Activated naive CD8-positive, alpha-beta T cell treated with anti-CD3 and anti-CD28 coated beads, Interleukin-2, amount 10 ng/mL, durations not matched to agents 7 days and 5 days (primary cell): ENCODE results near the gene CRCP. TPM values are rescaled to one million over a fixed set of nuclear protein-coding genes. Genes with fewer than 3 reads are reported as not detected.
A peak's percentile ranks its signal among the peaks of the same experiment; 100 is the strongest.
"Not testable (repeated sequence)": the region's sequence is repeated elsewhere in the genome, so short reads cannot be mapped to it uniquely, and the experiment has no call there.

Experiments
- ATAC-seq: fragments of 150-1000 bp; cut with Tn5 transposase; one replicate; pipeline ENCODE4 v1.10.0; 2021; ENCODE audit warnings: low read depth, moderate library complexity
- POLR2A ChIA-PET: fragments of 350-600 bp; sonication (Branson Sonifier 250); formaldehyde crosslinking; loops from one replicate; lab custom pipeline; 2021; ENCODE audit warnings: antibody characterized with exemption; lab: Charles Lee
- DNase-seq: peaks from one replicate; pipeline ENCODE4 v3.0.0; 2021
- H3K27ac Mint-ChIP-seq: one replicate; pipeline ENCODE4 v1.8.0; 2022; ENCODE audit warnings: mild to moderate bottlenecking, mixed read lengths
- H3K27me3 Mint-ChIP-seq: one replicate; pipeline ENCODE4 v1.8.0; 2022; ENCODE audit warnings: mild to moderate bottlenecking, moderate library complexity, mixed read lengths
- H3K36me3 Mint-ChIP-seq: one replicate; pipeline ENCODE4 v1.8.0; 2021; ENCODE audit warnings: mild to moderate bottlenecking, mixed read lengths
- H3K4me1 Mint-ChIP-seq: one replicate; pipeline ENCODE4 v1.8.0; 2021; ENCODE audit warnings: mixed read lengths
- H3K4me3 Mint-ChIP-seq: one replicate; pipeline ENCODE4 v1.8.0; 2022; ENCODE audit warnings: mild to moderate bottlenecking, moderate library complexity, mixed read lengths
- H3K9me3 Mint-ChIP-seq: one replicate; pipeline ENCODE4 v1.8.0; 2021; ENCODE audit warnings: mixed read lengths
- total RNA-seq, 2 experiments: library from RNA; stranded (reverse); gene quantifications; one replicate each; pipeline ENCODE4 v1.2.3, GENCODE V29; 2021

CRCP gene
- 10 to 100 TPM; 30.2 to 31.5 TPM for total RNA-seq

DNA sequence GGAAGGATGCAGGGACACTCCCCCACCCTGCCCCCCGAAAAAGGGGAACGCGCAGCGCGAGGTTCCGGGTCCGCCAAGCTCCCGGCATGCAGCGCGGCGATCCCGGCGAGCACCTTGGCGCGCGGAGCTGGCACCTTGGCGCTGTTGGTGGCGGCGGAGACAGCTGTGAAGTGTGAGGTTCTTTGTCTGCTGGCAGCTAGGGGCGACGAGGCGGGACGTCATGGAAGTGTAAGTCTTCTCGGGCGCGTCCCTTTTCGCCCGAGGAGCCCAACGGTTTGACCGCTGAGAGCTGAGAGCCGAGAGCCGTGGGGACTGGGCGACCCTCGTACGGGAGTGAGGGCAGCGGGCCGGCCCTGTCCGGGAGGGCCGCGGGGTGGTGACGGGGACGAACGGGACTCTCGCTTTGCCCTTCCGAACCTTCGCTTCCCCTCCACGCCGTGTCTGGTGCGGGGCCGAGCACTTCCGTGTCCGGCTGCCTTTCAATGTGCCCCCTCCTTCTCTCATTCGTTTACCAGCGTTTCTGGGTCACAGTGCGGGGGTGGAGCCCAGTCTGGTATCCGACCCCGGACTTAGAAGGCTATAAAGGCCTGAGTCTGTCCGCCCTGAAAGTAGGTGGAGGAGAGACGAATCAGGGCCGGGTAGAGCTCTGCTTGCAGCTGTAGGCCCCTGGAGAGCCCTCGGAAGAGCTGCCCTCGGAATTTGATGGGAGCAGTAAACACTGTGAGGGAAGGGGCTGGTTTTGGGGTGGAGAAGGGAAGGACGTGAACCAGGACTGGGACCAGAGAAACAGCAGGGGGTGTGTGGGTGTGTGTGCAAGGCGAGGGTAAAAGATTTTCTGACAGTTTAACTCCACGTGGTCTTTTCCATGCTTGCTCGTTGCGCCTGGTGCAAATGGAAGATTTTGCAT is at the start of gene CRCP:
TSS of gene CRCP (plus strand) at position 105 of the 907 bp plus-strand sequence. CDS start at position 221, 116 bp downstream.
- Mint-ChIP-seq H3K36me3 (peaks cover 15% of the 10 kb centered on the region), H3K27ac (peak within 1 kb of the TSS; percentile 97), H3K4me3 (peak within 1 kb of the TSS; percentile 100), H3K9me3 (no peaks in the 10 kb centered on the region), H3K27me3 (no peaks in the 10 kb centered on the region), H3K4me1 (peaks cover 28% of the 10 kb centered on the region)
- POLR2A ChIA-PET: interaction anchor here (0.7 to 2.8 kb wide), 14 partner anchors 11 to 883 kb away, joined by 3 to 21 read pairs (median 4); partner anchors contain the start of genes ASL, GUSB, RABGEF1 and SBDS
- DNase-seq (peak; percentile 87), ATAC-seq (peak; percentile 94)

GRCh38 chr7:66069732-66070131 is 44.9 kb upstream of the CRCP start:
- POLR2A ChIA-PET: no interaction called here
- H3K4me1 Mint-ChIP-seq: no peaks in the 10 kb centered on the region

GRCh38 chr7:66070222-66070621 is 44.4 kb upstream of the CRCP start:
- POLR2A ChIA-PET: no interaction called here
- H3K4me3 Mint-ChIP-seq: no peak overlapping the region

More at GRCh38 chr7:66069732-66070131, 44.9 kb upstream of the CRCP start:
- ATAC-seq: no peak
- no peaks in the 10 kb centered on the region for H3K9me3 Mint-ChIP-seq
- DNase-seq: no peak
- no peak overlapping the region for H3K4me3 Mint-ChIP-seq
- H3K36me3 Mint-ChIP-seq: no peaks in the 10 kb centered on the region
- H3K27ac Mint-ChIP-seq: no peak overlapping the region
- H3K27me3 Mint-ChIP-seq: peaks cover 3% of the 10 kb centered on the region

DNA sequence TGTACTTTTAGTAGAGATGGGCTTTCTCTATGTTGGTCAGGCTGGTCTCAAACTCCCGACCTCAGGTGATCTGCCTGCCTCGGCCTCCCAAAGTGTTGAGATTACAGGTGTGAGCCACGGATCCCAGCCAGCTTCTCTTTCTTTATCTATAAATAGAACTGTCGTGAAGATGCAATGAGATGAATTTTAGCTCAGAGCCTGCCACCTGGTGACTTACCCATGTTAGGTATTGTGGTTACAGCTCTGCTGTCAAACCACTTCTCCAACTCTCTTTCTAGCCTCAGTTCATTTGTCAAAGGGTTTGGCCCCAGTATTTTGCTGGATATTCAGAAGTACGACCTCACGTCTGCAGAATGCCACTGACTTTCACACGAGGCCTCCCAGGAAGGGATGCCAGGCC is 42.4 kb upstream of the CRCP start:
- H3K36me3 Mint-ChIP-seq, H3K27ac Mint-ChIP-seq, H3K27me3 Mint-ChIP-seq, H3K4me3 Mint-ChIP-seq, ATAC-seq, DNase-seq, H3K9me3 Mint-ChIP-seq, POLR2A ChIA-PET: not testable (repeated sequence)
- H3K4me1 Mint-ChIP-seq: peaks cover 12% of the 10 kb centered on the region

More at GRCh38 chr7:66070222-66070621, 44.4 kb upstream of the CRCP start:
- no peak overlapping the region for H3K27ac Mint-ChIP-seq
- H3K27me3 Mint-ChIP-seq: peaks cover 3% of the 10 kb centered on the region
- peaks cover 1% of the 10 kb centered on the region for H3K4me1 Mint-ChIP-seq
- DNase-seq (no peak), ATAC-seq (no peak)
- no peaks in the 10 kb centered on the region for H3K36me3 Mint-ChIP-seq
- H3K9me3 Mint-ChIP-seq: no peaks in the 10 kb centered on the region

- Mint-ChIP-seq H3K4me1 (peaks cover 12% of the 10 kb centered on the region), H3K9me3 (no peaks in the 10 kb centered on the region), H3K36me3 (peaks cover 2% of the 10 kb centered on the region), H3K27ac (peak within 1 kb of the TSS; percentile 51), H3K4me3 (peak within 1 kb of the TSS; percentile 95), H3K27me3 (no peaks in the 10 kb centered on the region)
- ATAC-seq (peak; percentile 98), DNase-seq (peak; percentile 93)
- POLR2A ChIA-PET: interaction anchor here (4.0 kb wide), 1 partner anchor 39 kb away, joined by 21 read pairs; the partner anchor contains the start of gene CRCP
These were observed 38.8 kb upstream of the CRCP start, which contains the start of gene ASL for GRCh38 chr7:66075590-66076461. ASL (plus strand) TSS chr7:66075819; CDS start chr7:66076082, 263 bp downstream.

- H3K4me3 Mint-ChIP-seq: peak overlapping the region; percentile 95
- H3K9me3 Mint-ChIP-seq: no peaks in the 10 kb centered on the region
- POLR2A ChIA-PET: interaction anchor here (4.0 kb wide), 1 partner anchor 38 kb away, joined by 21 read pairs; the partner anchor contains the start of gene CRCP
- peak overlapping the region; percentile 45 for H3K27ac Mint-ChIP-seq
- ATAC-seq (no peak), DNase-seq (no peak)
- peaks cover 12% of the 10 kb centered on the region for H3K4me1 Mint-ChIP-seq
- peaks cover 2% of the 10 kb centered on the region for H3K36me3 Mint-ChIP-seq
- H3K27me3 Mint-ChIP-seq: no peaks in the 10 kb centered on the region
These were observed 38.0 kb upstream of the CRCP start for GRCh38 chr7:66076462-66077329.

DNA sequence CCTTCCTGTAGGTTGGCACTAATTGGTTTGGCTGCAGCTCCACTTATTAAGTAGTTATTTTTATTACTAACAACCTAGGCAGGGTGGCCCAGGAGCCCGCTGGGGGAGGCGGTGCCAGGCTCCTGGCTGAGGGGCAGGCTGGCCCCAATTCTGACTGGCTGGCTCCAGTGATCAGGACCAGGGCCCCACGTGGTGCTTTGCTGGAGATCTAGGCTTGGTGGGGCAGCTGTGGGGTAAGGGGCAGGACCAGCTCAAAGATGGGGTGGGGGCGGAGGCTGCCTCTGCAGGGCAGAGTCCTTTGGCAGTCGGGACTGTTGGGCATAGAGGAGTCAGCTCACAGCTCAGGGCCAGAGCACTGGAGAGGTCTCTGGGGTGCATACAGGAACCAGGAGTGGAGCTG is 36.6 kb upstream of the CRCP start:
- Mint-ChIP-seq H3K27ac (no peak overlapping the region), H3K27me3 (no peaks in the 10 kb centered on the region), H3K36me3 (peaks cover 2% of the 10 kb centered on the region), H3K4me3 (no peak overlapping the region), H3K4me1 (peaks cover 12% of the 10 kb centered on the region), H3K9me3 (no peaks in the 10 kb centered on the region)
- DNase-seq (no peak), ATAC-seq (no peak)
- POLR2A ChIA-PET: interaction anchor here (4.0 kb wide), 1 partner anchor 37 kb away, joined by 21 read pairs; the partner anchor contains the start of gene CRCP

DNA sequence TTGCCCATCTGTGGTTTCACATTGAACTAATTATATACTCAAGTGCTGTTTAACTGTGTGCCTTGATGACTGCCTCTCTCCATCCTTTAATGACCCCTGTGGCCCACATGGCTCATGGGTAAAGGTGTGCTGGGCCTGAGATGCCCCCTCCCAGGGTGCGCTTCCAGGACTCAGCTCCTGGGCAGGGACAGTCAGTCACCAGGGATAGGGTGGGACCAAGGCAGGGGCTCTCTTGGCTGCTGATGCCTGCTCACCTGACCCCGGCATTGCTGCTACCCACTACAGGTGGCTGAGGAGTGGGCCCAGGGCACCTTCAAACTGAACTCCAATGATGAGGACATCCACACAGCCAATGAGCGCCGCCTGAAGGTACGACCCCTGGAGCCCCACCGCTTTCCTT is 32.6 kb upstream of the CRCP start:
- ATAC-seq: no peak
- peaks cover 2% of the 10 kb centered on the region for H3K36me3 Mint-ChIP-seq

DNA sequence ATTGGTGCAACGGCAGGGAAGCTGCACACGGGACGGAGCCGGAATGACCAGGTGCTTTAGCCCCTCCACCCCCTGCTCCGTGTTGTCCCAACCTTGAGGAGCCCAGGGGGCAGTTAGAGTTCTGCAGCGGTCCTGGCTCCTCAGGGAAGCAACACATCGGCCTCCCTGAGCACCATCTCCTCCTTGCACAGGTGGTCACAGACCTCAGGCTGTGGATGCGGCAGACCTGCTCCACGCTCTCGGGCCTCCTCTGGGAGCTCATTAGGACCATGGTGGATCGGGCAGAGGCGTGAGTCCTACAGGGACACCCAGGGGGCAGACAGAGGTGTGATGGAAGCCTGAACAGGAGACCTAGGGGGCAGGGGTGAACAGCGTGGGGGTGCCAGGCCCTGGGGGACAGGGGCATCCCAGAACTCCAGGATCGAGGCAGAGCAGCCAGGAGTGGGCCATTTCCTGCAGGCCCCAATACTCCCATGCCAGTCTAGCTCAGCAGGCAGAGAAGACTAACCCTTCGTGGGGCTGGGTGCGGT is 31.7 kb upstream of the CRCP start:
- no peak for ATAC-seq
- H3K27me3 Mint-ChIP-seq: no peaks in the 10 kb centered on the region
- DNase-seq: no peak
- H3K9me3 Mint-ChIP-seq: no peaks in the 10 kb centered on the region
- no peak overlapping the region for H3K27ac Mint-ChIP-seq
- POLR2A ChIA-PET: no interaction called here
- no peaks in the 10 kb centered on the region for H3K4me1 Mint-ChIP-seq
- peaks cover 2% of the 10 kb centered on the region for H3K36me3 Mint-ChIP-seq
- H3K4me3 Mint-ChIP-seq: no peak overlapping the region

More for the DNA sequence above, 32.6 kb upstream of the CRCP start:
- H3K9me3 Mint-ChIP-seq: no peaks in the 10 kb centered on the region
- H3K27me3 Mint-ChIP-seq: no peaks in the 10 kb centered on the region
- H3K27ac Mint-ChIP-seq: no peak overlapping the region
- peaks cover 1% of the 10 kb centered on the region for H3K4me1 Mint-ChIP-seq
- POLR2A ChIA-PET: no interaction called here
- no peak for DNase-seq
- H3K4me3 Mint-ChIP-seq: no peak overlapping the region

DNA sequence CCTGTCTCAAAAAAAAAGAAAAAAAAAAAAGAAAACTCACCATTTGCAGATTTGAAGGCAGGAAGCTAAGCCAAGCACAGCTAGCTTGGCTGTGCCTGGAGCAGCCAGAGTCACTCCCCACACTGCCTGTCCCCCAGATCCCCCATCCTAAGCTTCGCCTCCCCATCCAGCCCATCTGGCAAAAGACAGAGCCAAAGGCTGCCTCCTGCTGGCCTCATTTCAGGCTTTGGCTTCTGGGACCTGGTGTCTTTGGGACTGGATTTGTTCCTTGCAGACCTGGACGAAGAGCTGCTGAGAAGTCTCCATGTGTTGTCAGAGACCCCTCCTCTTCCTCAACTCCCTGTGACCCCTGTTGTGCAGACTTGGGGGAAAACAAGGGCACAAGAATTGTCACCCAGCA is 31.0 kb upstream of the CRCP start:
- DNase-seq (no peak), ATAC-seq (no peak)
- Mint-ChIP-seq H3K27me3 (no peaks in the 10 kb centered on the region), H3K27ac (no peak overlapping the region), H3K4me1 (no peaks in the 10 kb centered on the region), H3K4me3 (no peak overlapping the region), H3K36me3 (peaks cover 2% of the 10 kb centered on the region), H3K9me3 (no peaks in the 10 kb centered on the region)
- POLR2A ChIA-PET: no interaction called here

- no peaks in the 10 kb centered on the region for H3K36me3 Mint-ChIP-seq
These were observed 25.5 kb upstream of the CRCP start for GRCh38 chr7:66088861-66089838.

More at GRCh38 chr7:66088861-66089838, 25.5 kb upstream of the CRCP start:
- DNase-seq (no peak), ATAC-seq (no peak)
- H3K27me3 Mint-ChIP-seq: no peaks in the 10 kb centered on the region
- H3K4me3 Mint-ChIP-seq: no peak overlapping the region
- no peaks in the 10 kb centered on the region for H3K9me3 Mint-ChIP-seq
- H3K4me1 Mint-ChIP-seq: no peaks in the 10 kb centered on the region
- no peak overlapping the region for H3K27ac Mint-ChIP-seq
- POLR2A ChIA-PET: no interaction called here
